ENCODE results near the gene PDE4D. TPM values are rescaled to one million over a fixed set of nuclear protein-coding genes. Genes with fewer than 3 reads are reported as not detected.

The PDE4D gene
- total RNA-seq, 1 experiment from 2014 or later, result 61.2 TPM

DNA sequence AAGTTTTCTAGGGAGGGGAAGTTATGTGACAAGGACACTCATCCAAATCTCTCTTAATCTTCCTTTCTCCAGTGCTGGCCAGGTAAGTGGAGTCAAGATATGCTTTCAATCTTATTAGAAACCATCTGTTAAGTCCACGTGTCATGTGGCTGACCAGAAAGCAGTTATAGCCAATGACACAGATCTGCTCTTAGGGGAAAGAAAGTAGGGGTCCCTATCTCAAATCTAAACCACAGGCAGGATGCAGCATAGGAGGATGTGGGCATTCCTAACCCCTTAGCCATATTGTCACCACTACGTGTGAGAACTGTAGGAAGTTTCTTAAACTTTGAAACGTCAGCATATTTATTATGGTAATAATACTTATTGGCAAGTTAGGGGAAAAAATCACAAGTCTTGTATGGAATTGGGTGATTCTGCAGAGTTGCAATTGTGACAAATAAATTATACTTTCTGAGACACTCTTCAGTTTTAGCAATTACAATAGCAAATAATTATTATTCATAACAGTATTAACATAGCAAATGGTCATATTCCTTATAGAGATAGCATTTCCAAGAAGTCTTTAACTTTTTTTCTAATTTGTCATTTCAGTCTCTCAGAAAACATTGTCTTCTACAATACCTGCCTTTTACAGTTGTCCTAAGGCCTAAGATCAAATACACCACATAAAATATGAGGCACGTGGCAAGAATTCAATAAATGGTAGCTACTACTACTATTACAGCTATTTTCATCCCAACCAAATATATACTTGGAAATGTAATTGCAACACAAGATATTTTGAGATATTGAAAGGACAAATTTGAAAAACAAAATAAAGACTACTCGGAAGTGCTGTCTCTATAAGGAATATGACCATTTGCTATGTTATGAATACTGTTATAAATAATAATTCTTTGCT is 236.9 kb downstream of the PDE4D start:
- no peaks in the 10 kb centered on the region for H3K27me3 ChIP-seq (ENCODE audit: low read length)
- no peak overlapping the region for H3K4me3 ChIP-seq (ENCODE audit: low read length)
- no peak overlapping the region for H3K4me2 ChIP-seq (ENCODE audit: low read depth, low read length, poor library complexity, severe bottlenecking)
- H4K20me1 ChIP-seq (ENCODE audit: insufficient read depth, low read depth, low read length), result peaks cover 4% of the 10 kb centered on the region; the same call in 1 of the 2 replicates
- no peak overlapping the region for H3K9ac ChIP-seq (ENCODE audit: low read length)
- no peaks in the 10 kb centered on the region for H3K36me3 ChIP-seq (ENCODE audit: insufficient read depth, low read length)
- no peaks in the 10 kb centered on the region for H3K9me2 ChIP-seq (replicated peaks; ENCODE audit: insufficient read depth, low read length)
- DNase-seq, result no peak
- H3K4me1 ChIP-seq (ENCODE audit: low read length), result no peaks in the 10 kb centered on the region
- H3K79me2 ChIP-seq (ENCODE audit: low read length), result no peaks in the 10 kb centered on the region
- no peak overlapping the region for H3K27ac ChIP-seq (ENCODE audit: low read length)
- H2AFZ ChIP-seq (ENCODE audit: low read length), result no peak overlapping the region
- H3K9me3 ChIP-seq (ENCODE audit: low read length), result no peaks in the 10 kb centered on the region

GRCh38 chr5:59655693-59656309 is 237.7 kb downstream of the PDE4D start:
- no peaks in the 10 kb centered on the region for H3K9me3 ChIP-seq (ENCODE audit: low read length)
- H2AFZ ChIP-seq (ENCODE audit: low read length), result no peak overlapping the region
- no peaks in the 10 kb centered on the region for H3K36me3 ChIP-seq (ENCODE audit: insufficient read depth, low read length)

DNA sequence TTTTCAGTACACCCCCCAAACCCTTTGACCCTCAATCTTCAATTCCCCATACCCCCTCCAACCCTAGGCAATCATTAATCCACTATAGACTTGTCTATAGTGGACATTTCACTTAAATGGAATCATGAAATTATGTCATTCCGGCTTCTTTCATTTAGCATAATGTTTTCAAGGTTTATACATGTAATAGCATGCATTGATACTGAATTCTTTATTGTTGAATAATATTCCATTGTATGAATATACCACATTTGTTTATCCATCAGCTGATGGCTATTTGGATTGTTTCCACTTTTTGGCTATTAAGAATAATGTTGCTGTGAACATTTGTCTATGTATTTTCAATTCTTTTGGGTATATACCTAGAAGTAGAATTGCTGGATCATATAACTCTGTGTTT is 238.8 kb downstream of the PDE4D start:
- Histone ChIP-seq H3K27ac (ENCODE audit: low read length) (no peak overlapping the region), H3K4me2 (ENCODE audit: low read depth, low read length, poor library complexity, severe bottlenecking) (no peak overlapping the region), H3K79me2 (ENCODE audit: low read length) (no peaks in the 10 kb centered on the region), H4K20me1 (ENCODE audit: insufficient read depth, low read depth, low read length) (peaks cover 4% of the 10 kb centered on the region; the same call in 1 of the 2 replicates), H3K9me3 (ENCODE audit: low read length) (no peaks in the 10 kb centered on the region), H3K9me2 (replicated peaks; ENCODE audit: insufficient read depth, low read length) (no peaks in the 10 kb centered on the region), H2AFZ (ENCODE audit: low read length) (no peak overlapping the region), H3K9ac (ENCODE audit: low read length) (no peak overlapping the region), H3K4me3 (ENCODE audit: low read length) (no peak overlapping the region), H3K36me3 (ENCODE audit: insufficient read depth, low read length) (no peaks in the 10 kb centered on the region), H3K27me3 (ENCODE audit: low read length) (no peaks in the 10 kb centered on the region), H3K4me1 (ENCODE audit: low read length) (no peaks in the 10 kb centered on the region)
- DNase-seq, result no peak

More at GRCh38 chr5:59655693-59656309, 237.7 kb downstream of the PDE4D start:
- Histone ChIP-seq H3K27me3 (ENCODE audit: low read length) (no peaks in the 10 kb centered on the region), H3K9ac (ENCODE audit: low read length) (no peak overlapping the region), H4K20me1 (ENCODE audit: insufficient read depth, low read depth, low read length) (peaks cover 4% of the 10 kb centered on the region; the same call in 1 of the 2 replicates), H3K4me1 (ENCODE audit: low read length) (no peaks in the 10 kb centered on the region), H3K27ac (ENCODE audit: low read length) (no peak overlapping the region), H3K9me2 (replicated peaks; ENCODE audit: insufficient read depth, low read length) (no peaks in the 10 kb centered on the region), H3K4me3 (ENCODE audit: low read length) (no peak overlapping the region), H3K4me2 (ENCODE audit: low read depth, low read length, poor library complexity, severe bottlenecking) (no peak overlapping the region), H3K79me2 (ENCODE audit: low read length) (no peaks in the 10 kb centered on the region)
- DNase-seq, result no peak

DNA sequence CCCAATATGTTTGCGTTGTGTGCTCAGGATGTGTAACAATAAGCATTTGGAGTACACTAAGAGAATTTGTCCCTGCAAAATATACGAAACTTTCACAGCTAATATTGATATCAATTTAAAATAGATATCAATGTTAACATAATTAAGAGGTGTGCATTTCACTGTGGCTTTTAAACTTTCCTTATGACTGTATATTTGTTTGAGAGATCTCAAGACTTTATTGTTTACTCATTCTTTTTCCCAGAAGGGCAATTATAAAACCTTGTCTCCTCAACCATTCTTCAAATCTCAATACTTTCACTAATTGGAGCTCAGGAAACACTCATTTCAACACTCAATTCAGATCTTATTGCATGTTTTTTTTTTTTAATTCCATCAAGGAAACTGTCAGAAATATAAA is 241.1 kb downstream of the PDE4D start:
- Histone ChIP-seq H3K36me3 (ENCODE audit: insufficient read depth, low read length) (no peaks in the 10 kb centered on the region), H3K27me3 (ENCODE audit: low read length) (no peaks in the 10 kb centered on the region), H3K4me3 (ENCODE audit: low read length) (no peak overlapping the region), H4K20me1 (ENCODE audit: insufficient read depth, low read depth, low read length) (peaks cover 4% of the 10 kb centered on the region; the same call in 1 of the 2 replicates), H3K9me3 (ENCODE audit: low read length) (no peaks in the 10 kb centered on the region), H3K4me1 (ENCODE audit: low read length) (no peaks in the 10 kb centered on the region), H3K27ac (ENCODE audit: low read length) (no peak overlapping the region), H3K9ac (ENCODE audit: low read length) (no peak overlapping the region), H3K9me2 (replicated peaks; ENCODE audit: insufficient read depth, low read length) (no peaks in the 10 kb centered on the region), H3K79me2 (ENCODE audit: low read length) (no peaks in the 10 kb centered on the region), H2AFZ (ENCODE audit: low read length) (no peak overlapping the region), H3K4me2 (ENCODE audit: low read depth, low read length, poor library complexity, severe bottlenecking) (no peak overlapping the region)
- no peak for DNase-seq

GRCh38 chr5:59648949-59649921 is 244.3 kb downstream of the PDE4D start:
- Histone ChIP-seq H2AFZ (ENCODE audit: low read length) (no peak overlapping the region), H4K20me1 (ENCODE audit: insufficient read depth, low read depth, low read length) (no peaks in the 10 kb centered on the region), H3K9ac (ENCODE audit: low read length) (no peak overlapping the region), H3K27me3 (ENCODE audit: low read length) (no peaks in the 10 kb centered on the region), H3K9me3 (ENCODE audit: low read length) (no peaks in the 10 kb centered on the region), H3K79me2 (ENCODE audit: low read length) (no peaks in the 10 kb centered on the region), H3K4me1 (ENCODE audit: low read length) (no peaks in the 10 kb centered on the region), H3K9me2 (replicated peaks; ENCODE audit: insufficient read depth, low read length) (no peaks in the 10 kb centered on the region), H3K4me2 (ENCODE audit: low read depth, low read length, poor library complexity, severe bottlenecking) (no peak overlapping the region), H3K27ac (ENCODE audit: low read length) (no peak overlapping the region), H3K4me3 (ENCODE audit: low read length) (no peak overlapping the region), H3K36me3 (ENCODE audit: insufficient read depth, low read length) (no peaks in the 10 kb centered on the region)
- no peak for DNase-seq

- Histone ChIP-seq H3K9ac (ENCODE audit: low read length) (no peak overlapping the region), H3K4me1 (ENCODE audit: low read length) (no peaks in the 10 kb centered on the region), H3K4me3 (ENCODE audit: low read length) (no peak overlapping the region), H3K9me2 (replicated peaks; ENCODE audit: insufficient read depth, low read length) (no peaks in the 10 kb centered on the region), H4K20me1 (ENCODE audit: insufficient read depth, low read depth, low read length) (no peaks in the 10 kb centered on the region), H3K79me2 (ENCODE audit: low read length) (no peaks in the 10 kb centered on the region), H3K4me2 (ENCODE audit: low read depth, low read length, poor library complexity, severe bottlenecking) (no peak overlapping the region), H3K27ac (ENCODE audit: low read length) (no peak overlapping the region), H3K36me3 (ENCODE audit: insufficient read depth, low read length) (no peaks in the 10 kb centered on the region), H2AFZ (ENCODE audit: low read length) (no peak overlapping the region), H3K27me3 (ENCODE audit: low read length) (no peaks in the 10 kb centered on the region), H3K9me3 (ENCODE audit: low read length) (no peaks in the 10 kb centered on the region)
- no peak for DNase-seq
Observed at GRCh38 chr5:59648038-59648831, 245.3 kb downstream of the PDE4D start.

DNA sequence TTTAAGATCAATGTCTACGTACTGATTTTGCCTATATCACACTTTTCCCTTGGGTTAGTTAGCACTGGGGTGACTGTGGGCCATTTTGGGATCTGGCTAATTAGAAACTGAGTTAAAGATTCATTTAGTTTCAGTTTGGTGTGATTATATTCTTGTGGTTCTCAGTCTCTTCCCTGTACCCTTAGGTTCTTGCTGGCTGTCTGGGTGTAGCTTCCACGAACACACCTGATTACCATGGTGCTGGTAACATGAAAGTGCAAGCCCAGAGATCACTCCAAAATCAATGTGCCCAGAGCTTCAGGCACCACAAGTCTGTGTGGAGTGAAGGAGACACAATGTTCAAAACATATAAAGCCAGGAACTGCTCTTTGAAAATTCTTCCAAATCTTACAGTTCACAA is 248.1 kb downstream of the PDE4D start:
- no peak overlapping the region for H3K4me3 ChIP-seq (ENCODE audit: low read length)
- H3K27me3 ChIP-seq (ENCODE audit: low read length), result no peaks in the 10 kb centered on the region
- no peaks in the 10 kb centered on the region for H3K79me2 ChIP-seq (ENCODE audit: low read length)
- no peaks in the 10 kb centered on the region for H3K4me1 ChIP-seq (ENCODE audit: low read length)
- H2AFZ ChIP-seq (ENCODE audit: low read length), result no peak overlapping the region
- H3K9me2 ChIP-seq (replicated peaks; ENCODE audit: insufficient read depth, low read length), result no peaks in the 10 kb centered on the region
- H3K36me3 ChIP-seq (ENCODE audit: insufficient read depth, low read length), result no peaks in the 10 kb centered on the region
- no peaks in the 10 kb centered on the region for H4K20me1 ChIP-seq (ENCODE audit: insufficient read depth, low read depth, low read length)
- H3K9ac ChIP-seq (ENCODE audit: low read length), result no peak overlapping the region
- no peak overlapping the region for H3K27ac ChIP-seq (ENCODE audit: low read length)
- no peaks in the 10 kb centered on the region for H3K9me3 ChIP-seq (ENCODE audit: low read length)
- DNase-seq, result no peak
- no peak overlapping the region for H3K4me2 ChIP-seq (ENCODE audit: low read depth, low read length, poor library complexity, severe bottlenecking)

Data from Karpas-422 (cell line).